Endothelial cell of umbilical vein (primary cell): ENCODE results near the gene NUB1. TPM values are rescaled to one million over a fixed set of nuclear protein-coding genes. Genes with fewer than 3 reads are reported as not detected.

Source experiments
- BruUV-seq: library from RNA; stranded (reverse); fragments of 400-500 nt; replicated peaks from 2 replicates; lab custom pipeline; 2021; lab: Mats Ljungman, UMichigan
- CTCF ChIA-PET: fragments of 300-600, 350-600 bp; sonication (Branson Sonifier 250); formaldehyde crosslinking; loops from one replicate; lab custom pipeline; 2021; ENCODE audit warnings: antibody characterized with exemption, inconsistent platforms; lab: Charles Lee
- POLR2A ChIA-PET: fragments of 300-600, 350-600 bp; sonication (Branson Sonifier 250); formaldehyde crosslinking; loops from one replicate; lab custom pipeline; 2021; ENCODE audit warnings: antibody characterized with exemption, inconsistent platforms; lab: Charles Lee
- DNase-seq: peaks from one replicate; pipeline ENCODE4 v3.0.0-alpha.2; 2011; ENCODE audit warnings: low read depth, low spot score
- FAIRE-seq: peaks from 2 replicates; lab custom pipeline; 2011; peaks lifted over from hg19 to GRCh38; lab: Jason Lieb, UNC
- H2AFZ ChIP-seq: 2 replicates; pipeline ENCODE4 v1.6.0; 2012; ENCODE audit warnings: low read depth, low read length, control low read depth, inconsistent platforms
- H3K27ac ChIP-seq: 2 replicates; pipeline ENCODE4 v1.5.1; 2011; ENCODE audit warnings: low read depth, mild to moderate bottlenecking, control low read depth, low read length, moderate library complexity; ENCODE audit not compliant: insufficient read depth
- H3K27me3 ChIP-seq, 2 experiments: 2 replicates each; pipeline versions ENCODE4 v1.6.0 to v1.6.1; 2011; ENCODE audit warnings: low read length in 2 of 2, mixed read lengths in 1 of 2; ENCODE audit not compliant: control insufficient read depth in 2 of 2, insufficient read depth in 2 of 2
- H3K36me3 ChIP-seq, 2 experiments: 2 replicates in 1 of 2; 3 replicates in 1 of 2; pipeline ENCODE4 v1.5.1; 2011; ENCODE audit warnings: low read length in 2 of 2, mild to moderate bottlenecking in 1 of 2, moderate library complexity in 1 of 2; ENCODE audit not compliant: control insufficient read depth in 2 of 2, insufficient read depth in 2 of 2; ENCODE audit errors: extremely low read depth in 1 of 2
- H3K4me1 ChIP-seq: 3 replicates; pipeline ENCODE4 v1.5.1; 2011; ENCODE audit warnings: mild to moderate bottlenecking, low read length; ENCODE audit not compliant: control insufficient read depth, insufficient read depth; ENCODE audit errors: extremely low read depth
- H3K4me2 ChIP-seq: 2 replicates; pipeline ENCODE4 v1.6.1; 2011; ENCODE audit warnings: low read length, control low read depth, mixed read lengths; ENCODE audit not compliant: insufficient read depth
- H3K4me3 ChIP-seq, 3 experiments: fragments of 200-600 bp in 1 of 3; sonication (generic), shearing (Covaris generic) in 1 of 3; replicated peaks in 1 of 3; 2 replicates each; pipeline ENCODE4 v1.5.1; 2011 to 2016; ENCODE audit warnings: control low read depth in 3 of 3, low read length in 3 of 3, mild to moderate bottlenecking in 2 of 3, inconsistent platforms in 1 of 3, low read depth in 1 of 3, moderate library complexity in 1 of 3; ENCODE audit not compliant: insufficient read depth in 1 of 3
- H3K79me2 ChIP-seq: 2 replicates; pipeline ENCODE4 v1.6.0; 2012; ENCODE audit warnings: low read length, inconsistent platforms; ENCODE audit not compliant: control insufficient read depth, insufficient read depth
- H3K9ac ChIP-seq: replicated peaks from 2 replicates; pipeline ENCODE3; 2011; ENCODE audit warnings: low read length, control low read depth; ENCODE audit not compliant: insufficient read depth; ENCODE audit errors: extremely low read depth
- H3K9me1 ChIP-seq: replicated peaks from 3 replicates; pipeline ENCODE4 v1.6.0; 2011; ENCODE audit warnings: mild to moderate bottlenecking, low read length; ENCODE audit not compliant: control insufficient read depth, insufficient read depth; ENCODE audit errors: extremely low read depth
- H3K9me3 ChIP-seq: replicated peaks from 2 replicates; pipeline ENCODE4 v1.5.1; 2012; ENCODE audit warnings: low read length, inconsistent platforms; ENCODE audit not compliant: control insufficient read depth, insufficient read depth
- H4K20me1 ChIP-seq: replicated peaks from 2 replicates; pipeline ENCODE3; 2011; ENCODE audit warnings: mild to moderate bottlenecking, low read length; ENCODE audit not compliant: control insufficient read depth, insufficient read depth; ENCODE audit errors: extremely low read depth
- EZH2 ChIP-seq: IDR thresholded peaks from 2 replicates; pipeline ENCODE4 v1.6.1; 2012; ENCODE audit warnings: borderline replicate concordance, low read depth, mild to moderate bottlenecking, moderate library complexity, low read length, inconsistent platforms; ENCODE audit not compliant: severe bottlenecking
- FOS ChIP-seq: IDR thresholded peaks from 2 replicates; pipeline ENCODE4 v1.6.1; 2011; ENCODE audit warnings: mild to moderate bottlenecking, low read length, moderate library complexity, borderline replicate concordance; ENCODE audit not compliant: insufficient read depth
- GATA2 ChIP-seq: IDR thresholded peaks from 2 replicates; pipeline ENCODE4 v1.7.0; 2011; ENCODE audit warnings: low read depth, mild to moderate bottlenecking, moderate library complexity, mixed read lengths, low read length; ENCODE audit not compliant: insufficient read length, insufficient read depth
- JUN ChIP-seq: IDR thresholded peaks from 2 replicates; pipeline ENCODE4 v1.6.1; 2011; ENCODE audit warnings: borderline replicate concordance, low read depth; ENCODE audit not compliant: insufficient read length, insufficient read depth
- MYC ChIP-seq: IDR thresholded peaks from one replicate; pipeline ENCODE4 v1.6.1; 2011; ENCODE audit warnings: mild to moderate bottlenecking, low read depth, low read length
- POLR2A ChIP-seq: IDR thresholded peaks from 2 replicates; pipeline ENCODE4 v1.6.1; 2012; ENCODE audit warnings: low read depth, mild to moderate bottlenecking, control low read depth, low read length
- POLR2AphosphoS5 ChIP-seq: IDR thresholded peaks from 2 replicates; pipeline ENCODE4 v1.6.1; 2012; ENCODE audit warnings: low read depth, mild to moderate bottlenecking, control low read depth, low read length, moderate library complexity; ENCODE audit not compliant: insufficient read depth
- dilution Hi-C: fragments of 300-500 bp; cut with MboI; formaldehyde crosslinking; loops from one replicate; pipeline ENCODE4 v1.15.0; 2019; ENCODE audit warnings: low sequenced_read_pairs; ENCODE audit not compliant: extremely low pct_ligation_motif_present
- intact Hi-C: fragments of 100-400 bp; cut with micrococcal nuclease; formaldehyde crosslinking; loops from one replicate; pipeline ENCODE4 v1.10.0; 2022
- polyA plus RNA-seq, 4 experiments: library from polyadenylated mRNA; depleted of rRNA in 3 of 4; stranded (reverse) in 3 of 4; unstranded in 1 of 4; fragments of >200 nt; gene quantifications; 2 replicates each; pipeline versions ENCODE4 v1.2.1 to v1.2.3, GENCODE V29; 2011 to 2012; ENCODE audit warnings: missing spikeins in 1 of 4
- total RNA-seq: library from RNA; stranded (reverse); gene quantifications from 2 replicates; pipeline ENCODE4 v1.2.3, GENCODE V29; 2021
- TF ChIP-seq, protein P1 (sequence below), 2 donors: IDR thresholded peaks; 1 replicate in 1 of 2; 2 replicates in 1 of 2; pipeline ENCODE4 v1.5.1; 2011; ENCODE audit warnings: low read length in 2 of 2, mild to moderate bottlenecking in 2 of 2, moderate library complexity in 2 of 2, control low read depth in 1 of 2, inconsistent platforms in 1 of 2, low read depth in 1 of 2; ENCODE audit not compliant: insufficient read depth in 1 of 2; ENCODE audit errors: extremely low read depth in 1 of 2
- TF ChIP-seq, protein P2 (sequence below): IDR thresholded peaks from 2 replicates; pipeline ENCODE4 v1.6.1; 2011; ENCODE audit not compliant: insufficient read depth, insufficient read length

The NUB1 gene
- total and polyA plus RNA-seq, 2 donors (not counting 3 experiments of a cell fraction or from before 2014, with no cell fraction given): 28.0 to 46.2 TPM

DNA sequence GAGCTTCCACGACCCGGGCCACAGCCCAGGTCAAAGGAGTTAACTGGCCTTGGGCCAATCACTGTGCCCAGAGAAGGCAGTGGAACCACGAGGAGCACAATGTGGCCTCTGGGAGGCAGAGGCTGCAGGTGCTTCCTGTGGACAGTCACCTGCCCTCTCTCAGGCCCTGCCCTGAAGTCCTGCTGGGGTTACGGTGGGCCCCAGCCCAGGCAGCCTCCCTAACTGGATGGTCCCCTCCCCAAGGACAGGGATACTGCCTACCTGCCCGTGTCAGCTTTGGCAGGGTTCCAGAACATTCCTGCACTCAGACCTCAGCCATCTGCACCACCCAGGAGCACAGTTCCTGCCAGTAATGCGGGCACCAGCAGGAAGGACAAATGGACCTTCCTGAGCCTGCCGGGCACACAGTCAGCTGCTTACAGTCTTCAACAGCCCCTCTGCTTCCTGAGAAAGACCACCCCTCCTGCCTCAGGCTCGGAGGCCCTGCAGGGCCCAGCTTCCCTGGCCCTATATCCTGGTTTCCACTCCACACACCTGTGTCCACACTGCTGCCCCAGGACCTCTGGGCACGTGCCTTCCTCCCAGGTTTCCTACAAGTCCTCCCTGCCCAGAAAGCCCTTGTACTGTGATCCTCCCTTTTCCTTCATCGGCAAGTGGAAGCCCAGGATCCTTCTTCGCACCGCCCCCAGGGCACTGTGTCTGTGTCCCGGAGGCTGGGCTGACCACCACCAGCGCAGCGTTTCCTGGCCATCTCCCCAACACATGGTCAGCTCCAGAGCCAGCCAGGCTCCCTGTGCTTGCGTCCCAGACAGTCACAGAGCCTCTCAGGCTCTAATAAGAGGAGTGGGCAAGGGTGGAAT is 44.9 kb downstream of the NUB1 start:
- FAIRE-seq (no peak), DNase-seq (no peak)
- Histone ChIP-seq H3K27me3 (peaks cover 16 to 23% of the 10 kb centered on the region in 2 experiments), H3K4me1 (no peaks in the 10 kb centered on the region), H3K9me1 (no peaks in the 10 kb centered on the region), H3K79me2 (no peaks in the 10 kb centered on the region), H4K20me1 (no peaks in the 10 kb centered on the region), H3K27ac (no peak overlapping the region), H3K4me2 (no peak overlapping the region), H3K9me3 (no peaks in the 10 kb centered on the region), H3K36me3 (no peaks in the 10 kb centered on the region), H2AFZ (no peak overlapping the region), H3K4me3 (no peak overlapping the region), H3K9ac (no peak overlapping the region)
- ChIA-PET POLR2A (no interaction called here), CTCF (no interaction called here)
- BruUV-seq: no TSS peak
- dilution Hi-C loops: no loop called here
- intact Hi-C loops: no loop called here
- TF ChIP-seq FOS: no peak
- TF ChIP-seq, protein P1, sequence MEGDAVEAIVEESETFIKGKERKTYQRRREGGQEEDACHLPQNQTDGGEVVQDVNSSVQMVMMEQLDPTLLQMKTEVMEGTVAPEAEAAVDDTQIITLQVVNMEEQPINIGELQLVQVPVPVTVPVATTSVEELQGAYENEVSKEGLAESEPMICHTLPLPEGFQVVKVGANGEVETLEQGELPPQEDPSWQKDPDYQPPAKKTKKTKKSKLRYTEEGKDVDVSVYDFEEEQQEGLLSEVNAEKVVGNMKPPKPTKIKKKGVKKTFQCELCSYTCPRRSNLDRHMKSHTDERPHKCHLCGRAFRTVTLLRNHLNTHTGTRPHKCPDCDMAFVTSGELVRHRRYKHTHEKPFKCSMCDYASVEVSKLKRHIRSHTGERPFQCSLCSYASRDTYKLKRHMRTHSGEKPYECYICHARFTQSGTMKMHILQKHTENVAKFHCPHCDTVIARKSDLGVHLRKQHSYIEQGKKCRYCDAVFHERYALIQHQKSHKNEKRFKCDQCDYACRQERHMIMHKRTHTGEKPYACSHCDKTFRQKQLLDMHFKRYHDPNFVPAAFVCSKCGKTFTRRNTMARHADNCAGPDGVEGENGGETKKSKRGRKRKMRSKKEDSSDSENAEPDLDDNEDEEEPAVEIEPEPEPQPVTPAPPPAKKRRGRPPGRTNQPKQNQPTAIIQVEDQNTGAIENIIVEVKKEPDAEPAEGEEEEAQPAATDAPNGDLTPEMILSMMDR (IDR thresholded peaks at IDR 0.05; ENCODE audit: extremely low read depth in 1 of 2, insufficient read depth in 1 of 2, low read depth in 1 of 2, low read length in 2 of 2): no peak
- TF ChIP-seq, protein P2, sequence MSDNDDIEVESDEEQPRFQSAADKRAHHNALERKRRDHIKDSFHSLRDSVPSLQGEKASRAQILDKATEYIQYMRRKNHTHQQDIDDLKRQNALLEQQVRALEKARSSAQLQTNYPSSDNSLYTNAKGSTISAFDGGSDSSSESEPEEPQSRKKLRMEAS: no peak
- TF ChIP-seq POLR2A: no peak
- no peak for TF ChIP-seq EZH2
- TF ChIP-seq MYC: no peak
- no peak for TF ChIP-seq POLR2AphosphoS5
- TF ChIP-seq GATA2: no peak
- no peak for TF ChIP-seq JUN
